T-helper 2 cell treated with Interferon-gamma antibody and Interleukin-4, amounts not matched to agents 100 ng/mL and 5 ng/mL, for 36 hours (primary cell): ENCODE data around the gene MAD2L2. TPM values are rescaled to one million over a fixed set of nuclear protein-coding genes. Genes with fewer than 3 reads are reported as not detected.

Experiments used
- intact Hi-C: fragments of 100-400 bp; cut with micrococcal nuclease; formaldehyde crosslinking; loops from one replicate; pipeline ENCODE4 v1.15.1; 2023
- total RNA-seq: library from RNA; stranded (reverse); gene quantifications from 2 replicates; pipeline ENCODE4 v1.2.3, GENCODE V29; 2022

MAD2L2 gene
- total RNA-seq, 1 donor from 2014 or later: 60.2 TPM

DNA sequence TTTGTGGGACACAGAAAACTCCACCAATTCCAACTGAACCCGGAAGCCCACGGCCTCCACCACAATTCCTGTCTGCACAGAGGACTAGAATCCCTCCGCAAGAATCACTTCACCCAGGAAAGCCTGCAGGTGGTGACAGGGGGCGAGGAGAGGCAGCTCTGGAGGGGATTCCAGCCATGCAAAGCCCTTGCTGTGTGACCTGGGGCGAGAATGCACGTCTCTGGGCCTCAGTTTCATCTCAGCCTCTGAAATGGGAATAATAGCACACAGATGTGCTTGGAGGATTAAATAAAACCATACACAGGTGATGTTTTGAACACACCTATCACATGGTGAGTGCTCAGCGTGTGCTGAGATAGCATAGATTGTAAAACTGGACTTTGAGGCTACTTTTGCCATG, 40.8 kb downstream of the MAD2L2 start:
- intact Hi-C loops: loop anchor here (10.0 kb wide), 1 partner anchor 165 kb away; the partner anchor contains the start of gene DISP3

DNA sequence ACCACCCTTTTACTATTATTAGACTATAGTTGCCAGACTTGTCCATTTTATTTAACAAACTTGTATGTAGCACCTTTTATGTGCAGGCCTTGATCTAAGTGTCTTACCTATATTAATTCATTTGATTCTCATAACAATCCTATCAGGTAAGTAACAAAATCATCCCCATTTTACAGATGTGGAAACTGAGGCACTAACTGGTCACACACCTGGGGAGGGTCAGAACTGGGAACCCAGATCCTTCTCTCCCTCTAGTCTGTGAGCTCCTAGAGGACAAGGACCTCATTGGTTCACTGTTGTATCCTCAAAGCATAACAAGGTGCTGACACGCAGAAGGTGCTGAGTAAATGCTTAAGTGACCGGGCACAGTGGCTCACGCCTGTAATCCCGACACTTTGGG, 41.6 kb downstream of the MAD2L2 start:
- intact Hi-C loops: no loop called here

DNA sequence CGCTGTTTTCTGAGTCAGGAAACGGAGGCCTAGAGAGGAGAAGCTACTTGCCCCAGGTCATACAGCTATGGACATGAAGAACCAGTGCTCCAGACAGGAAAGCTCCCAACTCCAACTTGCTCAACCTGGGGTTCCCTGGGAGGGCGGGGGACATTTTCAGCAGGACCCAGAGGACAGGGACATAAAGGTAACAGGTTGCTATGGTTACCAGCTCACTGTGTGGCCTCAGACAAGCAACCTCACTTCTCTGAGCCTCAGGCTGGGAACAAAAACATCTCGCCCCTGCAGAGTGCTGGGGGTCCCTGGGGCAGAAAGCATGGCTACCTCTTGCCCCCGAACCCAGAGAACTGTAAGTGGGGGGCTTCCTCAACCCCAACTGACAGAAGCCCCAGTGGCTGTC, 42.8 kb downstream of the MAD2L2 start:
- intact Hi-C loops: no loop called here

DNA sequence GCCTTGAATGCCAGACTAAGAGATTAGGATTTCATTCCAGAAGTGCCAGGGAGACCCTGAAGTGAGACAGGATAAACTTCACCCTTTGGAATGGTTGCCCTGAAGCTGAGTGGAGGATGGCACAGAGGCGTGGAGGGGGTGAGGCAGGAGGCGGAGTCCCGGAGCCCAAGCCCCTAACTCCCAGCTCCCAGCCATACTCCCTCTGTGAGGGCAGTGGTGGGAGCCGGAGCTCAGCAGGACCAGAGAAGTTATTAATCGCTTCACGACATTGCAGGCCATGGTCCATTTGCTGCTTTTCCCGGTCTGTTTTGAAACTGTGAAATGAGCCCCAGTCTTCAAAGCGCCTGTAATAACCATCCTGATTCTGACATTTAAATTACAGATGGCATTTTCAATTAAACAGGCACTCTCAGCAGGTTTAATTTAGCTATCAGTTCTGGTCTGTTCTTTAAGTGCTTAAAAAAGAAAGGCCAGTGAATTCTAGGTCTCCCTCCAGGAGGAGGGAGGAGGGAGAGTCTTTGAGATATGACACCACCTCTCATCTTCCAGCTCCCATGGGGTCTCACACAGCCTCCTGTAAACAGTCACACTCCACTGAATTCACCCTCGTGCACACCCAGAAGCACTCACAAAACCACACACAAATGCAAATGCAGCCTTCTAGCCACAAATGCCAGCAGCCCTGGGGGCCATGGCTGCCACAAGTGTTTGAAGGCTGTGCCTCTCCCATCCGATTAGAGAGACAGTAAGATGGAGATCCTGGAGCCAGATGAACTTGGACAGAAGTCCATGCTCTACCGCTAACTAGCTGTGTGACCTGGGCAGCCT, 46.4 kb downstream of the MAD2L2 start:
- intact Hi-C loops: no loop called here

DNA sequence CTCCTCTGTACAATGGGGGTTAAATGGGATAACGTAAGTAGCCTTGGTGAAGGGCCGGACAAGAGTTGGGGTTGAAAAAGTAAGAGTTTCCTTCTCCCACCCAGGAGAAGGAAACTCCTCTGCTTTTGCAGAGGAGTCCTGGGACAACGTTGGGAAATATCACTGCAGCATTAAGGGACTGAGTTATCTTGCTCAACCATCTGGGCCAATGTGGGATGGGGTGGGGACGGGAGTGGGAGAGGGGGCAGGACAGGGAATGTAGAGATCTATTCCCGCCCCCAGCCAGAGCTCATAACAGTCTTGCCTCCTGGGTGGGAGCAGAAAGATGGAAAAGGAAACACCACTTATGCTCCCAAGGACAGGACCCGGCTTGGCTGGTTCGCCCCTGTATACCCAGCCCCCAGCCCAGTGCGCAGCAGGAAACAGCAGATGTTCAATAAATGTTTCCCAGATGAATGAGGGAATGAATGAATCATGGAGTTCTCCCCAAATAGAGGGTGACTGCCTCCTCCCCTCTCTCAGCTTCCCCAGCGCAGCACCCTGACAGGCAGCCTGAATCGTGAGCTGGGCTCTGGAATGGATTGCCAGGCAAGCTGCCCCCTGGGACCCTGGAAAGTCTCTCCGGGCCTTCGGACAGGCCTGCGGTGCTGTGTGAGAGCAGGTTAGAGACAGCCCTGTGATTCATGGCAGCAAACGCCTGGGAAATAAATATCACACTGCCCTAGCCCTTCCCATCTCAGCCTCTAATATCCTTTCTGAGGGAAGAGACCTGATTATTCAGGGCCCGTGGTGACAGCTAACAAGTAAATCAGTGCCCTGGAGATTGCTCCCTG, 51.5 kb downstream of the MAD2L2 start:
- intact Hi-C loops: no loop called here

DNA sequence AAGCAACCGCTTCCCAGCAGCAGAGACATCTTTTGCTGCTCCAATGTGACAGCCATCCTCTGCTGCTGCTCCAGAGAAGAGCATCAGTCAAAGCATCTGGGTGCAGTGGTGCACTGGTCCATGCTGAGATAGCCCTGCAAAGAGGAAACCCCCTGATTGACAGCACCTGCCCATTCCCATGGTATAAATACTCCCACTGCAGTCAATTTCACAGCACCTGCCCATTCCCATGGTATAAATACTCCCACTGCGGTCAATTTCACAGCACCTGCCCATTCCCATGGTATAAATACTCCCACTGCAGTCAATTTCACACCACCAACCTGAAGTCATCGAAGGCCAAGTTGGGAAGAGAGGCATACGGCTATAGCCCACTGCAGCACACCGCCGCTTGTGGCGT, 52.2 kb downstream of the MAD2L2 start:
- intact Hi-C loops: no loop called here

DNA sequence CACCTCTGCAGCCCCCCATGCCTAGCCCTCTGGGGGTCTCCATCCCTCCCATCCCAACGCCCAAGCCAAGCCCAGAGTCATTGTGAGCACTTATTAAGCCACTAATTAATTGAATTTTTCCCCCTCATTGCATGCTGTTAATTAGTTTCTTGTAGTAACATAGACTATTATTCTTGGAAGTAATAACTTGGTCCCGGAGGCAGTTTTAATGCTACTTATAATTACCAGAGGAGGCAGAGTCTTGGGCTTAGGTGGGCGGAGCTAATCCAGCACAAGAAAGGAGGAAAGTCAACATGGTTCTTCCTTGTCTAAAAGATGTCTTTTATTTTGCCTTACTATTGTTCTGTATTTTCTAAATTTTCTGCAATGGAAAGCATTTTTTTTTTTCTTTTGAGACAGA, 54.4 kb downstream of the MAD2L2 start:
- intact Hi-C loops: no loop called here

Other genes with a start within 250 kb of the MAD2L2 start
- gene DISP3, start 202.0 kb downstream of the MAD2L2 start, total RNA-seq: 0.34 and 0.50 TPM in 2 replicates
- 0.41 and 0.59 TPM in 2 replicates for gene FBXO2, start 26.7 kb downstream of the MAD2L2 start, total RNA-seq
- 21.8 and 23.2 TPM in 2 replicates for gene FBXO44, start 26.3 kb downstream of the MAD2L2 start, total RNA-seq
- gene FBXO6, start 16.9 kb downstream of the MAD2L2 start, total RNA-seq: 22.9 and 24.7 TPM in 2 replicates
- 0.09 and 0.11 TPM in 2 replicates for gene DRAXIN, start 10.6 kb upstream of the MAD2L2 start, total RNA-seq
- gene AGTRAP, start 55.0 kb upstream of the MAD2L2 start, total RNA-seq: 34.1 and 36.5 TPM in 2 replicates
- not detected in 2 replicates for gene C1orf167, start 81.0 kb upstream of the MAD2L2 start, total RNA-seq
- gene MTHFR, start 124.8 kb upstream of the MAD2L2 start, total RNA-seq: 23.2 and 24.6 TPM in 2 replicates
- gene CLCN6, start 125.0 kb upstream of the MAD2L2 start, total RNA-seq: 13.3 and 15.1 TPM in 2 replicates
- not detected in 2 replicates for gene NPPA, start 166.6 kb upstream of the MAD2L2 start, total RNA-seq
- not detected in 2 replicates for gene NPPB, start 177.8 kb upstream of the MAD2L2 start, total RNA-seq
- 36.4 and 37.7 TPM in 2 replicates for gene KIAA2013, start 245.3 kb upstream of the MAD2L2 start, total RNA-seq